CD14-positive monocyte (primary cell): ENCODE results near the gene RGS17. TPM values are rescaled to one million over a fixed set of nuclear protein-coding genes. Genes with fewer than 3 reads are reported as not detected.
"Not testable (repeated sequence)": the region's sequence is repeated elsewhere in the genome, so short reads cannot be mapped to it uniquely, and the experiment has no call there.

ENCODE experiments used
- DNase-seq, 3 donors: peaks; one replicate each; pipeline ENCODE4 v3.0.0-alpha.2; 2011 to 2022
- H2AFZ ChIP-seq: 2 replicates; pipeline ENCODE4 v1.6.0; 2012; ENCODE audit warnings: mild to moderate bottlenecking, low read depth, low read length, inconsistent platforms; ENCODE audit not compliant: insufficient read depth, poor library complexity, severe bottlenecking
- H3K27ac ChIP-seq, 2 donors: 1 replicate in 1 of 2; 2 replicates in 1 of 2; pipeline ENCODE4 v1.5.1; 2012 to 2013; ENCODE audit warnings: low read length in 2 of 2, control low read depth in 1 of 2, inconsistent platforms in 1 of 2, low read depth in 1 of 2, mild to moderate bottlenecking in 1 of 2
- H3K27me3 ChIP-seq, 2 donors: one replicate each; pipeline versions ENCODE4 v1.6.0 to v1.6.1; 2011 to 2013; ENCODE audit warnings: low read length in 2 of 2; ENCODE audit not compliant: control insufficient read depth in 2 of 2, insufficient read depth in 2 of 2
- H3K36me3 ChIP-seq, 2 donors: replicated peaks in 1 of 2; 1 replicate in 1 of 2; 2 replicates in 1 of 2; pipeline versions ENCODE4 v1.5.1 to v1.6.1; 2012 to 2013; ENCODE audit warnings: low read length in 2 of 2, control low read depth in 1 of 2, inconsistent platforms in 1 of 2, mild to moderate bottlenecking in 1 of 2; ENCODE audit not compliant: insufficient read depth in 2 of 2, control insufficient read depth in 1 of 2
- H3K4me1 ChIP-seq, 2 donors: 1 replicate in 1 of 2; 2 replicates in 1 of 2; pipeline versions ENCODE4 v1.5.1 to v1.6.1; 2012 to 2013; ENCODE audit warnings: low read length in 2 of 2, control low read depth in 1 of 2, inconsistent platforms in 1 of 2, mild to moderate bottlenecking in 1 of 2, moderate library complexity in 1 of 2; ENCODE audit not compliant: insufficient read depth in 2 of 2, control insufficient read depth in 1 of 2
- H3K4me2 ChIP-seq: replicated peaks from 2 replicates; pipeline ENCODE3; 2012; ENCODE audit warnings: low read length, moderate library complexity, mild to moderate bottlenecking; ENCODE audit not compliant: poor library complexity, severe bottlenecking; ENCODE audit errors: extremely low read depth
- H3K4me3 ChIP-seq, 3 experiments: fragments of 200-600 bp in 1 of 3; sonication (generic) in 1 of 3; replicated peaks in 1 of 3; 1 replicate in 2 of 3; 2 replicates in 1 of 3; pipeline ENCODE4 v1.5.1; 2011 to 2013; ENCODE audit warnings: low read length in 3 of 3, mild to moderate bottlenecking in 3 of 3, control low read depth in 2 of 3, low read depth in 2 of 3, inconsistent platforms in 1 of 3, moderate library complexity in 1 of 3
- H3K79me2 ChIP-seq: 2 replicates; pipeline ENCODE4 v1.6.0; 2012; ENCODE audit warnings: mild to moderate bottlenecking, control low read depth, inconsistent platforms, low read length, moderate library complexity; ENCODE audit not compliant: insufficient read depth
- H3K9ac ChIP-seq: 2 replicates; pipeline ENCODE4 v1.6.0; 2017; ENCODE audit warnings: low read length, mild to moderate bottlenecking; ENCODE audit not compliant: insufficient read depth, poor library complexity, severe bottlenecking
- H3K9me3 ChIP-seq, 2 donors: replicated peaks in 1 of 2; 1 replicate in 1 of 2; 2 replicates in 1 of 2; pipeline versions ENCODE4 v1.5.1 to v1.6.1; 2012 to 2013; ENCODE audit warnings: low read length in 2 of 2, control low read depth in 1 of 2; ENCODE audit not compliant: control insufficient read depth in 1 of 2, insufficient read depth in 1 of 2
- H4K20me1 ChIP-seq: 2 replicates; pipeline ENCODE4 v1.6.0; 2012; ENCODE audit warnings: mild to moderate bottlenecking, low read length, control low read depth, moderate library complexity; ENCODE audit not compliant: insufficient read depth
- H3K27ac Mint-ChIP-seq, 7 donors: one replicate each; pipeline ENCODE4 v1.8.0; 2020; ENCODE audit warnings: mild to moderate bottlenecking in 7 of 7, mixed read lengths in 7 of 7, moderate library complexity in 6 of 7, inconsistent platforms in 2 of 7
- H3K27me3 Mint-ChIP-seq, 3 donors: one replicate each; pipeline ENCODE4 v1.8.0; 2021 to 2022; ENCODE audit warnings: low read depth in 3 of 3, mild to moderate bottlenecking in 3 of 3, mixed read lengths in 3 of 3, moderate library complexity in 3 of 3, inconsistent platforms in 1 of 3
- H3K36me3 Mint-ChIP-seq, 2 donors: one replicate each; pipeline ENCODE4 v1.8.0; 2020; ENCODE audit warnings: mixed read lengths in 2 of 2, inconsistent platforms in 1 of 2, mild to moderate bottlenecking in 1 of 2
- H3K4me1 Mint-ChIP-seq: one replicate; pipeline ENCODE4 v1.8.0; 2020; ENCODE audit warnings: mild to moderate bottlenecking, mixed read lengths
- H3K4me3 Mint-ChIP-seq, 2 donors: one replicate each; pipeline ENCODE4 v1.8.0; 2020; ENCODE audit warnings: mild to moderate bottlenecking in 2 of 2, mixed read lengths in 2 of 2, moderate library complexity in 1 of 2
- H3K9me3 Mint-ChIP-seq, 7 donors: one replicate each; pipeline ENCODE4 v1.8.0; 2020 to 2022; ENCODE audit warnings: mixed read lengths in 7 of 7, mild to moderate bottlenecking in 6 of 7, moderate library complexity in 6 of 7, inconsistent platforms in 2 of 7
- WGBS: methylation state at CpG from one replicate; pipeline ENCODE4 v1.1.5; 2013; ENCODE audit warnings: missing lambda C conversion rate; ENCODE audit not compliant: insufficient coverage; 5-methylcytosine and 5-hydroxymethylcytosine counted together
- intact Hi-C, 2 donors: fragments of 100-400 bp; cut with micrococcal nuclease; formaldehyde crosslinking; loops; one replicate each; pipeline versions ENCODE4 v1.15.0 to v1.15.1; 2023
- polyA plus RNA-seq, 3 donors: library from polyadenylated mRNA; depleted of rRNA in 1 of 3; unstranded in 2 of 3; stranded (reverse) in 1 of 3; fragments of 300-500 nt in 2 of 3; fragments of >200 nt in 1 of 3; fragmentation: Illumina TruSeq in 2 of 3; gene quantifications; 1 replicate in 2 of 3; 2 replicates in 1 of 3; pipeline ENCODE4 v1.2.3, GENCODE V29; 2012 to 2021
- TF ChIP-seq, protein P1 (sequence below): fragments of 200-600 bp; IDR thresholded peaks from one replicate; pipeline ENCODE4 v1.8.0; 2022; ENCODE audit warnings: antibody characterized with exemption, mild to moderate bottlenecking

The RGS17 gene
- polyA plus RNA-seq, 3 donors, result not detected

DNA sequence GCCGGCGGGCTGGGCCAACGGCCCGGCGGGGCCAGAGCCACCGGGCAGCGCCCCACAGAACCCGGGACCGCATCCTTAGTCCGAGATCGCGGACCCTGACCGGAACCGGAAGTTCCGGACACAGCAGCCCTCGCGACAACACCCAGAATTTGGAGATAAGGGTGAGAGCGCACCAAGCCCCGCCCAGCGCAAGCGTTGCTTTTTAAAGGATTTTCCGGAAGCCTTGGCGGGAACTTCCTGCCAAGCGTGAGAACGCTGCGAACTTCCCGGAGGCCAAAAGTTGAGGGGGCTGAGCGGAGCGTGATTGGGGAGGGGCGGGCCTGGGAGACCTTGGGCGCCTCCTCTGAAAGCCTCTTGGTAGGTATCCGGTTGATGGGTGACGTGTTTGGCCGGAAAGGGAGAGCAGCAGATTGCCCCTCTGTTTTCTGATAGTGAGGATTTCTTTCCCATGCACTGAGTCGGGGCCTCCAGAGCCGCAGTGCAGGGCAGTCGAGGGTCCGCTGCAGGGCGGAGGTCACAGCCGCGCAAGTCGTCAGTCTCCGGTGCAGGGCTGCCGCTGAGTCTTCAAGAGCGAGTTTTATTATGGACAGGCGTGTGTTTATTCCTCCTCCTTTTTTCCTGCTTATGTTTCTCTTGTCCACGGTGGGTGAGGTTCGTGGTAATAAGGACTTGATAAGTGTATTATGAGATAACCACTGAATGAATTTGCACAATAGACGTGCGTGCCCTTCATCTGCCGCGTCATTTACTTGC lies 128.3 kb downstream of the RGS17 start, which contains the start of gene MTRF1L:
MTRF1L (minus strand) TSS at position 97 of the 753 bp plus-strand sequence; CDS start at position 73, 24 bp downstream.
- TF ChIP-seq, protein P1, sequence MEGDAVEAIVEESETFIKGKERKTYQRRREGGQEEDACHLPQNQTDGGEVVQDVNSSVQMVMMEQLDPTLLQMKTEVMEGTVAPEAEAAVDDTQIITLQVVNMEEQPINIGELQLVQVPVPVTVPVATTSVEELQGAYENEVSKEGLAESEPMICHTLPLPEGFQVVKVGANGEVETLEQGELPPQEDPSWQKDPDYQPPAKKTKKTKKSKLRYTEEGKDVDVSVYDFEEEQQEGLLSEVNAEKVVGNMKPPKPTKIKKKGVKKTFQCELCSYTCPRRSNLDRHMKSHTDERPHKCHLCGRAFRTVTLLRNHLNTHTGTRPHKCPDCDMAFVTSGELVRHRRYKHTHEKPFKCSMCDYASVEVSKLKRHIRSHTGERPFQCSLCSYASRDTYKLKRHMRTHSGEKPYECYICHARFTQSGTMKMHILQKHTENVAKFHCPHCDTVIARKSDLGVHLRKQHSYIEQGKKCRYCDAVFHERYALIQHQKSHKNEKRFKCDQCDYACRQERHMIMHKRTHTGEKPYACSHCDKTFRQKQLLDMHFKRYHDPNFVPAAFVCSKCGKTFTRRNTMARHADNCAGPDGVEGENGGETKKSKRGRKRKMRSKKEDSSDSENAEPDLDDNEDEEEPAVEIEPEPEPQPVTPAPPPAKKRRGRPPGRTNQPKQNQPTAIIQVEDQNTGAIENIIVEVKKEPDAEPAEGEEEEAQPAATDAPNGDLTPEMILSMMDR, result no peak
- peak; percentile 87 to 95 (median 89) for DNase-seq
- H3K4me2 ChIP-seq, result peak within 1 kb of the TSS; percentile 94
- Mint-ChIP-seq H3K4me1 (peaks cover 37% of the 10 kb centered on the region), H3K27ac (peak within 1 kb of the TSS; percentile 90 to 97 (median 95)), H3K36me3 (peaks cover 8 to 13% of the 10 kb centered on the region in 2 donors), H3K4me3 (peak within 1 kb of the TSS; percentile 99), H3K27me3 (no peaks in the 10 kb centered on the region), H3K9me3 (peaks cover 0 to 4% (median 0%) of the 10 kb centered on the region in 7 donors)
- no peaks in the 10 kb centered on the region for H3K9me3 ChIP-seq
- peaks cover 21 to 32% of the 10 kb centered on the region in 2 donors for H3K4me1 ChIP-seq
- peak within 1 kb of the TSS; percentile 94 for H2AFZ ChIP-seq
- H3K36me3 ChIP-seq, result peaks cover 2 to 14% of the 10 kb centered on the region in 2 donors
- intact Hi-C loops, result no loop called here
- peak within 1 kb of the TSS; percentile 84 for H3K9ac ChIP-seq
- peaks cover 61% of the 10 kb centered on the region for H3K79me2 ChIP-seq
- peaks cover 28% of the 10 kb centered on the region for H4K20me1 ChIP-seq
- H3K27me3 ChIP-seq, result no peaks in the 10 kb centered on the region
- H3K4me3 ChIP-seq, result peak within 1 kb of the TSS; percentile 88 to 94 (median 94)
- H3K27ac ChIP-seq, result peak within 1 kb of the TSS; percentile 71 to 84
- under 1% methylated on average over 39 of the region's 52 CpGs for WGBS

DNA sequence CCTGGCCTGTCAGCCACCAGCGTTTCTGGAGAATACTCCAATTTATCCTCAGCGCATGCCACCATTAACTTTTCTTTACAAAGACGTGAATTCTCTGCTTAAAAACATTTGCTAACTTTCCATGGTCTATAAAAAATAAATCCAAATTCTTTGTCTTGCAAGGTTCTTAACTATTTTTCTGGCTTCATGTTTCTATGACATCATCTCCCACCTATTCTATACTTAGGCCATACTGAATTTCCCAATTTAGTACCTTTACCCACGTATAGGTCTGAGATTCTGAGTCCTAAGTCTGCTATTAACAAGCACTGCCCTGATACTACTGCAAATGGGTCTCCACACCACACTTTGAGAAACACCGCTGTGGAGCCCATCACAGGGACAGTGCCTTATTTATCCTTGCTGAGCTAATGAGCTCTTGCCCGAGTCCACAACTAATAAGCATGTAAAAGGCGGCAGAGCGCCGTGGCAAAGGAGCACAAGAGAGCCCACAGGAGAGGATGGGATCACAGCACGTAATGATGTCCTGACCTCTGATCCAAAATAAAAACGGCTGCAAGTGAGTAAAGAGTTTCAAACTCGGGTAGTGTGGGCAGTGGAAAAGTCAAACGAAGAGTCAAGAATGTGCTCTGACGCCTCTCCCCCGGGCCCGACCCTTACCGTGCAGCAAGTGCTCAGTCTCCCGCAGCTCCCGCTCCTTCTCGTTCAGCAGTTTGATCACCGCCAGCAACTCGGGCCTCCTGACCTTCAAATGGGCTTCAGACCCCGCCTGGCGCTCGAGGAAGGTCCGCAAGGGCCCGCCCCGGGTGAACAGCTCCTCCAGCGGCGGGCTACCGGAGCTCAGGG lies 129.1 kb downstream of the RGS17 start:
- peak in 1 of 3 donors; percentile 10 for DNase-seq
- intact Hi-C loops, result no loop called here
- H3K4me1 Mint-ChIP-seq, result peaks cover 37% of the 10 kb centered on the region

DNA sequence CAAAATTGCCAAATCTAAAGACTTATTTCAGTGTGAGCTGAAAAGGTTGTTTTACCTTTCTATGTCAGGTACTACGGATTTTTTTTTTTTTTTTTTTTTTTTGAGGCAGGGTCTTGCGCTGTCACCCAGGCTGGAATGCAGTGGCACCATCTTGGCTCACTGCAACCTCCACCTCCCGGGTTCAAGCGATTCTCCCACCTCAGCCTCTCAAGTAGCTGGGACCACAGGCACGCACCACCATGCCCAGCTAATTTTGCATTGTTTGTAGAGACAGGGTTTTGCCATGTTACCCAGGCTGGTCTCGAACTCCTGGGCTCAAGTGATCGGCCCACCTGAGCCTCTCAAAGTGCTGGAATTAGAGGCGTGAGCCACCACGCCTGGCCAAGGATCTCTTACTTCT lies 130.3 kb downstream of the RGS17 start:
- H4K20me1 ChIP-seq, result peaks cover 47% of the 10 kb centered on the region
- H3K36me3 ChIP-seq, result peaks cover 21 to 34% of the 10 kb centered on the region in 2 donors
- H3K4me3 ChIP-seq, result peak overlapping the region in 1 of 3 experiments; percentile 94
- peak overlapping the region; percentile 18 for H3K4me2 ChIP-seq
- WGBS, result 100% methylated on average over 5 of the region's 9 CpGs
- H2AFZ ChIP-seq, H3K9me3 ChIP-seq, H3K27me3 Mint-ChIP-seq, H3K9ac ChIP-seq, H3K27ac ChIP-seq, intact Hi-C loops, H3K27ac Mint-ChIP-seq, H3K27me3 ChIP-seq, DNase-seq, H3K4me3 Mint-ChIP-seq, H3K9me3 Mint-ChIP-seq: not testable (repeated sequence)
- Mint-ChIP-seq H3K36me3 (peaks cover 23 to 25% of the 10 kb centered on the region in 2 donors), H3K4me1 (peaks cover 37% of the 10 kb centered on the region)
- H3K4me1 ChIP-seq, result peaks cover 21 to 32% of the 10 kb centered on the region in 2 donors
- H3K79me2 ChIP-seq, result peaks cover 80% of the 10 kb centered on the region

More for the DNA sequence above, 129.1 kb downstream of the RGS17 start:
- TF ChIP-seq, protein P1, result no peak
- H2AFZ ChIP-seq, result peak overlapping the region; percentile 94
- H3K79me2 ChIP-seq, result peaks cover 68% of the 10 kb centered on the region
- peak overlapping the region; percentile 99 for H3K4me3 Mint-ChIP-seq
- peak overlapping the region; percentile 94 for H3K4me2 ChIP-seq
- WGBS, result 5% methylated on average over 23 of the region's 31 CpGs
- no peaks in the 10 kb centered on the region for H3K27me3 Mint-ChIP-seq
- H3K27me3 ChIP-seq, result no peaks in the 10 kb centered on the region
- peaks cover 21 to 32% of the 10 kb centered on the region in 2 donors for H3K4me1 ChIP-seq
- H3K9me3 Mint-ChIP-seq, result peaks cover 0 to 4% (median 0%) of the 10 kb centered on the region in 7 donors
- H3K4me3 ChIP-seq, result peak overlapping the region; percentile 88 to 94 (median 94)
- H3K36me3 Mint-ChIP-seq, result peaks cover 16 to 20% of the 10 kb centered on the region in 2 donors
- peaks cover 9 to 22% of the 10 kb centered on the region in 2 donors for H3K36me3 ChIP-seq
- no peaks in the 10 kb centered on the region for H3K9me3 ChIP-seq
- peak overlapping the region; percentile 71 to 84 for H3K27ac ChIP-seq
- H3K9ac ChIP-seq, result peak overlapping the region; percentile 84
- H3K27ac Mint-ChIP-seq, result peak overlapping the region; percentile 86 to 97 (median 91)
- peaks cover 35% of the 10 kb centered on the region for H4K20me1 ChIP-seq
